Stimulated activated CD4-positive, alpha-beta T cell treated with anti-CD3 and anti-CD28 coated beads, Interleukin-2, amount 100 ng/mL, for 24 hours (primary cell): ENCODE results near the gene CADM1.

Experiments
- DNase-seq, 2 donors: peaks; one replicate each; pipeline ENCODE4 v3.0.0-alpha.2; 2020

The CADM1 gene

DNA sequence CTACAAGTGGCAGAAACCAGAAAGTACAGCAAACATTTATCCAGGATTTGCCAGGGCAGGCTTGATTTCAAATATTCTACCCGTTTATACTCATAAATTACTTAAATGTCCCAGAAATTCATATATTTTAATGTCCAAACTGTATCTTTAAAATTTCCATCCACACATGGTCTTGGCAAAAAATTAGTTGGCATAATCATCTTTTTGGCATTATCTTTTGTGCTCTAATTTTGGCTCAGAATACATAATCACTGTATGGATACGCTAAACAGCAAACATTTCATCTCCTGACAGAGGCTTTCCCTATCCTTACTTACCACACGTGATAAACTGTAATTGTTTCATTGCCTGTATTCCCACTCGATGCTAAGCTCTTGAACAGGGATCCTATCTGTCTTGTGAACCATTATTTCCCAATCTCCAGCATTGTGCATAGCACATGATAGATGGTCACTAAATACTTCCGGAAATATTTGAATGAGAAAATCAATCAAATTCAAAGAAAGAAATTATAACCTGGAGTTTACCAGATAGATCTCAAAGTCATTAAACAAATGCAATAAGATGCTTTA lies 64.2 kb downstream of the CADM1 start:
- no peak for DNase-seq

DNA sequence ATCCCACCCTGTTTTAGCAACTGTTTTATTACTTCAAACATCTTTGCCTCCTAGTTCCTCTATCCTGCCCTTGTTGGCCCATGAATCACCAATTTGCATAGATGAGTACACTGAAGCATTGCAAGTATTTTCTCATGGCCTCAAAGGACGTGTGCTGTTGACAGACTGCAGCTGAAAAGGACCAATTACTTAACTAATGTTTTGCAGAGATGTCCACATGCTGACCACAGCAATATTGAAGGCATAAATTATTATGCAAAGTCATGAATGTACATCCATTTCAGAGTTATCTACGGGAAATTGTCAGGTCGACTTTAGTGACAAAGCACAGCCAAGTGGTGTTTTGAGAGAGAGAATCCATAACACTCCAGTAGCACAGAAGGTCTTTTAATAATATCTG lies 64.8 kb downstream of the CADM1 start:
- no peak for DNase-seq

DNA sequence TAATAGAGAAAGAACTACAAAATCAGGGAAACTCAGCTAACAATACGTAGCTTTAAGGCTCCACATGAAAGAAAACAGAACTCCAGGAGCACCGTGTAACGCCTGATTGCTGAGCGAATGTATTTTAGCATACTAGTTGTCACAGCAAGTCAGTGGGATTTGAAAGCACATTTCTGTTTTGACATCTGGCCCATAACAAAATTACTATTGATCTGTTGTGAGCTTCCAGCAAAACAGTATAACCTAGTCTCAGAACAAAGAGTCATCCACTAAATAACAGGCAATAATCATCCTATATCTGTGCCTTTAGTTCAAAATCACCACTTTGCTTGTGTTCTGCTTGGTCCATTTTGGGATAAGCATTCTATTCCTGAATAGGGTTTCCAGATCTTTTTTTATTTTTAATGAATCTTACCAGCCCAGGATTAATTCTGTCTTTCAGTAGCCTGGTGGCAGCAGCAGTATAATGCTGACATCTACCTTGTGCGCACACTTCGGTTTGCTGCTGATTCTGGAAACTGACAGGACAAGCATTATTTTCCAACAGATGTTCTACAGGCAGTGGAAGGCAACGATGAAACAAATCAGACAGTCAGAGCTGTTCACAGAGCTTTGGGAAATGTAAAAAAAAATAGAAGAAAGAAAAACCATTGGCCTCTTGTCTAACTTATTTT lies 66.2 kb downstream of the CADM1 start:
- DNase-seq, result no peak

DNA sequence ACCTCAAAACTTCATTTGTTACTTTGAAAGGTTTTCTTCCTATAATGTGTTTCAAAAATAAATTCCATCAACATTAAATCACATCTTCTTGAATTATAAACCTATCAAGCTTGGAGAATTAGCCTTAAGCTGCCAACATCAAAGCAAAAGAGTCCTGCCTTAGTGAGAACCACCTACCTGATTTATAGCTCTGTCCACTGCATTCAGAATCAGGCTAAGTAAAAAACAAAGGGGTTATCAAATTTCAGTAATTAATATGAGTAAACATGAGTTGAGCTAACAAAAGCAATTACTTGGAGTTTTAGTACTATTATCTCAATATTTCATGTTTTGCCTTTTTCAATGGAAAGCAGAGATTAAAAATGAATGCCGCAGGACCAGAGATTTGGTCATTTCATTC lies 73.9 kb downstream of the CADM1 start:
- no peak for DNase-seq

DNA sequence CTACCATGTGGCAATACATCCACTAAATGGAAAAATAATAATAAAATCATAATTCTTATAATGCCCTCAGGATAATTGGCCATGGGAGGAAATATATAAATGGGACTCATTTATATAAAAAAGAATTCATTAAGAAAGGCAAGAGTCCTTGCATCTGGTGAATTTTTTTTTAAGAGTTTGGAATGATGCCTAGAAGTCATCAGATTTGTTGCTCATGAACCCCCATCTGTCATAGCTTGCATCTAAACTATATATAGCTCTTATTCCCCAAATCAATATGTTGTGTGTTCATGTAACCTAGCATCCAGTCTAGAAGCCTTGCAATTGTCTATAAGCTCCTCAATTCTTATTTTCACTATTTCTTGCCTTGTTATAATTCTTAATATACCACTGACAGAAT lies 75.9 kb downstream of the CADM1 start:
- no peak for DNase-seq

DNA sequence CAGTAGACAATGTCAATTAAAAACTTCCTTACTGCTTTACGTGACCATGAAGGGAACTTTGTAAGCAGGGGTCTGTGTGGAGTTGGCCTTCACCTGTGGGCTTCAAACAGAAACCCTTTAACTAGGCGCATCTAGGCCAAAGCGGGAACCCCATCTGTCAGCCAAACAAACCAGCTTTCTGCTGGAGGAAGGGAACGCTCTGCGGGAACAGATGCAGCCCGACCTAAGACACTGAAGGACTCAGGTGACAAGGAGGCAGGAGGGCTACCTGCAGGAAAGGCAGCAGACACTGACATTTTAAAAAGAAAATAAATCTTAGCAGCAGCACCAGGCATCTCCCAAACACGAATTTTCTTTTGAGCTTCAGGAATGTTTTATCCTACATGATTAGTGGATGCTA lies 78.4 kb downstream of the CADM1 start:
- DNase-seq, result no peak

DNA sequence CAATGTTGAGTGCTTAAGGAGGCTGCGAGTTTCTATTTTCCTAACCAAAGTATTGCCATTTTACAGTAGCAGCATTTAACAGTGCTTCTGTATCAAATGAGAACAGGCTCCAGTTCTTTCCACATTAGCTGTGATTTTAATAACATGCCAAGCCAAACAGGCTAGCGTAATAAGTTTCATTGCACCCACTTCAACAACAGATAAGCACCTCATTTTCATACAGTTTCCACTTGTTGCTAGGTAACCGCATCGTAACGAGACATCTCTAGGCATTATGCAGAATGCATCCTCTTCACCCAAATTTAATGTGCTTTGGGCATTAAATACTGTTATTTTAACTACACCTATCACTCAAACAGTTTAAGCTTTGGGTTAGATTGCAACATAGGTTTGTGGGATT lies 79.0 kb downstream of the CADM1 start:
- no peak for DNase-seq

DNA sequence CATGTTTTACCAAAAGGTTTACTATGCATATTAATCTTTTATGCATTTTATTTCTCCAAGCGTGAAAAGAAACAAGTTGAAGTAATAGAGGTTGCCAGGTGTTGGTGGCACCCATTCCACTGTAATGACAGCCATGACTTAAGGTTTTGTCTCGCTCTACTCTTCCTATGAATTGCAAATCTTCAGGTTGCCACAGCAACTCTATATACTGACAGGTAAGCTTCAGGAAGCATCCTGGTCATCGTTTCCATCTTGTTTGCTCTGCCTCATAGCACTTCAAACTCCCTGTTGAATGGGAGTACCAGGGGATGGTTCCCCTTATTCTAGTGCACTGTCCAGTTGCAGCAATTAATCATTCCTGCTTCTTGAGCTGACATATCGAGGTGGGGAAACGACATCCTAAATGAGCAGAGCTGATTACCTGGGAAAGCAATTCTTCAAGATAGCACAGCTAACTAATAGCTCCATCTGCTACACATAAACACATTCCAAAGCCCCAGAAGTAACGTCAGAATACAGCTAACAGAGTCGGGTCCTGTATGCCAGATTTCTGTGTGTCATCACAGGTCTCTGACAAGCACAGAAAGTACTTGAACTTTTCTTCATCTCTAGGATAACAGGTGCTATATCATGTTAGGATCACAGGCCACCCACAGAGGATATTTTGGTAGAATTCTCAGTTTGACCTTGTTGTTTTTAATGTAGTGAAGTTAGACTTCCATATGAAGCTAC lies 80.3 kb downstream of the CADM1 start:
- DNase-seq, result no peak

DNA sequence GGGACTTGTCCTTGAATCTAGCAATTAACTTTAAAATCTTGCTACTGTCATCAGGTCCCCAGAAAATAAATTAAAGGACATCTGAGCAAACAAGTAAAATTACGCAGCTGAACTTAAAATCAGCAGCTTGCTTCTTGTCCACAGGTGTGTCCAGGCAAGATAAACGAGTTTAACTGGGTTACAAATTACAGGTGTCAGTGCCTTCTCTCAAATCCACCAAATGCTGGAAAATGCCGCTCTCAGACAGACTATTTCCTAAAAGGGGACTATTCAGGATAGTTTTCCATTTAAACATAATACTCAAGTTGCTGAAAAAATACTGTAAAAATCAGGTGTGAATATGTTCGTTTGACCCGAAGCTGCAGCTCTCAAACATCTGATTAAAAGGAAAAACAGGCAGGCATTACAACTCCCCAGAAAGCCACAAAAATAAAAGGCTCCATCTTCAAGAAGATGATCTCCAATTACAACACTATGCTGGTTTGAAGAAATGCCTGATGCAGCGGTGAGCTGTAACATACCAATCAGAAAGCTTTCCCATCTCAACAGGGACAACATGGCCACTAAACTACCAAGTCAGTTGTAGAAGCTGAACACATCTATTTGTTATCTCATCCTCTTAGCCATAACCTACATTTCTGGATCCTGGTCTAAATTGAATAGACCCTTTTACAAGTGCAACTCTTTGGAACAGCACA lies 82.1 kb downstream of the CADM1 start:
- no peak for DNase-seq

DNA sequence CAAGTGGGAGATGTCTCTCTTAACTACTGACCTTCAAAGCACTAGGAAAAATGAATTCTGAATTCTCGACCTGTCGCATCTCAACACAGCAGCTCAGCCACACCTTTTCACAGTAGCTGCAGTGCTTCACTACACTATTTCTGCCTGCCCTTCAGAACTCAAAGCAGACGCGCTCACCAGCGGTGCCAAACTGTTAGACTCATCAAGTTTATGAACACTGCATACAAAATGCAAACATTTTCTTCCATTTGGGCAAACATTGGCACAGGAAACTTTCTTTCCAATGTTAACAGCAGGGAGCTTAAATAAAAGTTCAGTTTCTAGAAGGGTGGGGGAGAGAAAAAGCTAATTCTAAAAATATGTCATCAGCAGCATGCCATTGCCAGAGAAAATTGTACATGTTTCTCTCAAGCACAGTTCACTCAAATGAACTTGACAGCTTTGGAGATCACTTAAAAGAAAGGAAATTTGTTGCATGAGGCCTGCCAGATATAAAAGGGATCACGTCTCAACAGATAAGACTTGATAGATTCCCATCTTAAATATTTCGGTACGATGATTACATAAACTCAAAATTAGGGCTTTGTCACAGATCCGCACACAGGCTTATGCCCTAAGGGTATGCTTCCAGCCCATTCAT lies 82.7 kb downstream of the CADM1 start:
- no peak for DNase-seq

DNA sequence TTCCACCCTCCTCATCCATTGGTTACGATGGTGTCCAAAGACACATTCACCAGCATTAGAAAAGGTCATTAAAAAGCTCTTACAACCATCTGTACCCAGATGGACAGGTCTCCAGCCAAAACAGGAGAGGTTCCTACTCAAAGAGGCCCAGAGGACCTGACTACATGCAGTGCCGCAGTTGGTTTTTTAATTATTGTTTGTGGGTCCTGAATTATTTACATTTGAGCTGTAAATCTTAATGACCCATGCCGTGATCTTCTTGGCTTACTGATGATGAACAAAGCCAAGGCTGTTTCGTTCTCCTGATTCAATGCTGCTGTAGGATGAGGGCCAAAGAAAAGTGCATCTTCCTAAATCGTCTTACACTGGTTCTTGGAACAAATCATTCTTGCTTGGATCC lies 83.7 kb downstream of the CADM1 start:
- DNase-seq, result no peak

DNA sequence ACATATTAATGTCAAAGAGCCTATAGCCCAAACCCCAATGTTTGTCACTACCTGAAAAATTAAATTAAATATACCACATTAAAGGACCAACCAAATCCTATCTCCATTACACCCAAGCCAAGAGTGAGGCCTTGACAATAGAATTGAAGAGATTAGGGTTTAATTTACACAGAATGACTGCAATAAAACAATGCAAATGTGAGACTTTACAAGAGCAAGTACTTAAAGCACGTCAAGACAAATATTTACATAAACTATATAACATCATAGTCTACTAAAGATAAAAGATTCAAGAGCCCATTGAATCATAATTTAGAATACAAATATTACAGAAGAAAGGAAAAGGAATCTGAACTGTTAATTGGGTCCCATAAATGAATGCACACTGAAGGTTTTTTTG lies 85.6 kb downstream of the CADM1 start:
- no peak for DNase-seq

DNA sequence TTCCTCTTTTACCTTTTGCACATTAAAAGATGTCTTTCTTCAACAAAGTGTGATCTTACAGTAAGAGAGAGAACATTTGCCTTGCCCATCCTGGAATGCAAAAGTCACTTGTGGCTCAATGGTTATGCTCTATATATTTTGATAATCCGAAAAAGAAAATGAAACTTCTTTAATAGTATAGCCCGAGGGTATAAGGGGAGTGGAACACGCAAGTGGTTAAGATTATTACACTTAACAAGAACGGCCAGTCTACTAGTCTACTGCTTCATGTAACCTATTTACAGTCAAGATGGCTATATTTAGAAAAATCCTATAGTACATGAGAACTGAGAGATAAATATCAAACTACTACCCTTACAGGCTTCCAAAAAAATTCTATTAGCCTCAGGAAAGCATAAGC lies 86.1 kb downstream of the CADM1 start:
- no peak for DNase-seq

DNA sequence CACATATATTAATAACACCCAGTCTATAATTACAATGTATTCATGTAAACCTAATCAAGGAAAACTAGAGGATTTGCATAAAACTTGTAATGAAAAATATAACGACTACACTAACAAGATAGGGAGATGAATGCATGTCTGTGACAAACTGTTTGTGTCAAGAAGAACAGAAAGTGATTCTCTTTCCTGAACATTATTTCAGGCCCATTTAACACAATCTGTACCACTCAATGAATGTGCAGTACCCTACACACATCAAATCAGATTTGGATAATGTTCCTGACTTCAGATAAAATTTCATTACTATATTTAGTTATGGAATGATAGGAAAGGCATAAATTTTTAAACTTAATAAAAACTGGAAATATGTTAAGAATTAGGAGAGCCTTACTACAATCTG lies 93.1 kb downstream of the CADM1 start:
- no peak for DNase-seq

DNA sequence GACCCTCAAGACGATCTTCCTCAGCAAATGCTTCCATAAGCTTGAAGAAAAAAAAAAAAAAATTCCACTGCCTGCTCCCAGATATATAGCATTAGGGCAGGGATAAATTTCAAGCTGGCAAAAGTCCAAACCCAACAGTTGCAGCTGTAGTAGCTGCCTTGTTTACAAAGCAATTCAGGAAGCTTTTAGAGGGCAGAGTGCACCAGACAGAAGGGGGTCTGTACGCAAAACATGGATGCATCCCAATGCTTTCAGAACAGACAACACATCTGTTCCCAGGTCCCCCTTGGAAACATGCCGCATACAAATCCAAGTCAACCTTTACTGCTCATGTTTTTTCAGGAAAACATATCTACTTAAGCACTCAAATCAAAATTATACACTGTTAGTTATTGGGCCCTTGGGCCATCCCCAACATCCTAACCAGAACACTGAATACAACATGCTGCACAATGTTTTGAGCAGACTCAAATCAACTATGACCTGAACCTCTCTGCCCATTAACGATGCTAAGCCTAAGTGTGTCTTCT lies 94.5 kb downstream of the CADM1 start:
- no peak for DNase-seq

DNA sequence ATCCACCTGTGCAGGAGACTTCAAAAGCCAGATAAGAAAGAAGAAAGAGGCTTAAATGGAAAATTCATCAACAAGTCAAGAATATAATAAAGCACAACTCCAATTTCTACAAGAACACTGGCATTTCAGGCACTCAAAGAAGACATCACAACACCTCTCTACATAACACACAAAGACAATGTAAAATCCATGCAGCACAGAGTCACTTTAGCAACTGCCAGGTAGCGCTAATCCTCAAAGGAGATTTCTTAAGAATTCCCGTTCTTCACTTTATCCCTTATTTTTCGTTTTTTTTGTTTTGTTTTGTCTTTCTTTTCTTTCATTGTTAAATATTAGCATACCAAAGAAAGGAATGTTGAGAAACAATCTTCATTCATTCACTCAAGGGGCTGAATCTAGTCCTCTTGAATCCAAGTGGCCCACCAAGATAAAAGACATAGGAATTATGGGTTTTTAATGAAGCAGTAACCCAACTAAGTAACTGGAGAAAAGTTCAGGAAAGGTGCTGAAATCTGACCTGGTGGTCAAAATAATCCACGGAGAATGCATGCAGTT lies 95.0 kb downstream of the CADM1 start:
- no peak for DNase-seq

DNA sequence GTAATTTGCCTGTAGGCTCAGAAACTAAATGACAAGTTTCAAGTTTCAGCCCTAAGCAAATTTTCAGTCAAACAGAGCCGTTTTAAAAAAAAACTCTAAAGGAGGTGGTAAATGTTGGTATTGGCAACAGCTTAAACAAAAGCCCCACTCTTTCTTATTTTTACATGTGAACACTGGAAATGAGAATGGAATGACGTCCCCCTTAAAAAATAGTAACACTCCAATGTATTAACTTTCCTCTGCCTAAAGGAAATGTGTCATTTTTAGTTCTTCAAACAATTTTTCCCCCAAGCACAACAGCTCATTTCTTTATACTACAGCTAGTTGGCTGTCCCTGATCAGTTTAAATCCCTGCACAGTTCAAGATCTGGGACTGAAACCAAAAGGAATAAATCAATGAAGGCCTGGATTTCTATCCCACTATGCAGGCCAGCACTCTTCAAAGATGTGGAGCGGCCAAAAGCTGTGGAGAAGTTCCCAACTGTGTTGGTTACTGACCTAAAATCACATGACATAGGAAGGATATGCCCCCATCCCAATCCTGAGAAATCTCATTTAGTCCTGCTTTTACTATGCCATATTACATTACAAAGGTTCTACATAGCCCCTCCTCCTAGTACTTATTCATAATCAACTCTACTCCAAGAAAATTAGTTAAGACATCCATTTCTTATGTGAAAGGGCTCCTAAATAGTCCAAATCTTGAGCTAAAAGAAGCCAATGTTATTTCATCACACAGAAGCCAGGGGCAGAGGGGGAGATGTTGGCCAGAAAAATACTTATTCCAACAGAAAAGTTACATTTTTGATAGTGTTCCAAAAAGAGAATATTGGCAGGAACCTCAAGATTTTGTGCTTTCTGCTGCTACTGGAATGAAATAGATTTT lies 95.9 kb downstream of the CADM1 start:
- DNase-seq, result no peak

DNA sequence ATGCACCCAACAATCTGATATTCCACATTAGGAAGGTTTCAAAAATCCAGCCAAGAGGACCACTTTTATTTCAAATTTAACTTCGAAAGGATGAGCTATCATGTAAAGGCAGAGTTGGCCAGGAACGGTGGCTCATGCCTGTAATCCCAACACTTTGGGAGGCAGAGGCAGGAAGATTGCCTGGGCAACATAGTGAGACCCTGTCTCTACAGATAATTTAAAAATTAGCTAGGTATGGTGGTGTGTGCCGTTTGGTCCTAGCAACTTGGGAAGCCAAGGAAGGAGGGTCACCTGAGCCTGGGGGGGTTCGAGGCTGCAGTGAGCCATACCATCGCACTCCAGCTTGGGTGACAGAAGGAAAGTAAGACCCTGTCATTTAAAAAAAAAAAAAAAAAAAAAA lies 96.7 kb downstream of the CADM1 start:
- DNase-seq, result no peak

DNA sequence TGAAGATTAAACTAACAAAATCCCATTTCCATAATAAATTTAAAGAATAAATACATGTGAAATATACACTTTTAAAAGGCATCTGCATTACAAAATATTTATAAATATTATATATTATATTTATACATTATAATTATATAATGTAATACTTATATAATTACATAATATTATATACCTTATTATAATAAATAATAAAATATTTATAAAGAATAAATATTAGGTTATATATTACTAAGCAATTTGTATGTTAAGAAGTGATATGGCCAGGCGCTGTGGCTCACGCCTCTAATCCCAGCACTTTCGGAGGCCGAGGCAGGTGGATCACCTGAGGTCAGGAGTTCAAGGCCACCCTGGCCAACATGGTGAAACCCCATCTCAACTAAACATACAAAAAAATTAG lies 97.8 kb downstream of the CADM1 start:
- no peak for DNase-seq

DNA sequence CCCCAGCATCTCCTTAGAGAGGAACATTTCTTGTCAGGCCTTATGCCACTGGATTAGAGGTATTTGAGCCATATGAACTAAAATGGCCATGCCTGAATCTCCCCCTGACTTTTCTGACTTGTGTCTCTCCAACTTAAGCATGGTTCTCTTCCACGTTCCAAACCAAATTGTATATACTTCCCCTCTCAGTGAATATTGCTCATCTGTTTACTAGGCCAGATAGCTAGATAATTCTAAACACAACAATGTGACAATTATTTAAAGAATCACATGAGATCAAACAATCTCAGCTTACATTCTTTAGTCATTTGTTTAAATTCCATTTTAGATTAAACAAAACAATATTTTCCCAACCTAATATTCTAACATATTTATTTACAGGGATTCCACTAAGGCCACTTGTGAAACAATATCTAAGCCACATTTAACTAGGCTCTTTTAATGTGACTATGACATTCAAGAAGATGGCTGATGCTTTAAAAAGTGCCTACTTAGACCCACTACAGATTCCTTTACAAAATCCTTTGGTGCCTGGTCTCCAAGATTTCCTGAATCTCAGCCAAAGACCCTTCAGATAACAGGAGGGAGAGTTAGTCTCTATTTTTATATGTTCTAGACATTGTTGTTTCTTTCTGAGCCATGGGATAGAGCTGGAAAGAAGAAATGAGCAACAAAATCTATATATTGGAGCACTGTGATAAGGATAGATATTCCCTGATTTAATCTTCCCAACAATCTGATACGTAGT lies 105.7 kb downstream of the CADM1 start:
- DNase-seq, result no peak

DNA sequence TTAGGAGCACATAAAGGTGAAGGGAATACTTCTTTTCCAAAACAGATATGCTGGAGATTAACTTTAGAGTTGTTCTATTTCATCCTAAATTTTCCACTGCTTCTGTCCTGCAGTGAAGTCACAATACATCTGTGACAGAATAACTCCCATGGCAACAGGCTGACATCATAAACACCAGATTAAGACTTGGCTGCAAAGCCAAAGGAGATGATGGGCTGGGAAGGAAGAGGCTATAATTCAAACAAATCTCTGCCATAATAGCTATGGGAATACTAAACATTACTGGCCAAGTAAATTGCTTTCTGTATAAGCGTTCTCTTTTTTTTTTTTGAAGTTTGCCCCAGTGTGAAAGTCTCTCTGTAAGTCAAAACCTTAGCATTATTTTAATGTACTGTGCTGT lies 107.7 kb downstream of the CADM1 start:
- DNase-seq, result no peak
